Astrocyte of the spinal cord (primary cell): ENCODE data around the gene HNRNPM.
A peak's percentile ranks its signal among the peaks of the same experiment; 100 is the strongest.

Experiments used
- DNase-seq: peaks from one replicate; pipeline ENCODE4 v3.0.0; 2011; ENCODE audit warnings: low read depth, low spot score
- H3K4me3 ChIP-seq: 2 replicates; pipeline ENCODE4 v1.5.1; 2011; ENCODE audit warnings: low read depth, mild to moderate bottlenecking, low read length, moderate library complexity
- CTCF ChIP-seq: IDR thresholded peaks from 2 replicates; pipeline ENCODE4 v1.5.1; 2012; ENCODE audit warnings: low read depth, mild to moderate bottlenecking, low read length, inconsistent platforms
- in situ Hi-C: cut with HindIII; loops from 2 replicates; pipeline ENCODE4 v1.10.0; 2017; ENCODE audit warnings: low sequenced_read_pairs

The HNRNPM gene

GRCh38 chr19:8515317-8515716 lies 70.5 kb downstream of the HNRNPM start:
- H3K4me3 ChIP-seq = no peak overlapping the region

GRCh38 chr19:8517551-8518442 lies 73.0 kb downstream of the HNRNPM start:
- in situ Hi-C loops = no loop called here
- TF ChIP-seq CTCF = no peak
- H3K4me3 ChIP-seq = no peak overlapping the region
- DNase-seq = no peak

More at GRCh38 chr19:8515317-8515716, 70.5 kb downstream of the HNRNPM start:
- no peak for TF ChIP-seq CTCF
- in situ Hi-C loops = no loop called here
- DNase-seq = no peak

GRCh38 chr19:8518536-8518935 lies 73.8 kb downstream of the HNRNPM start:
- H3K4me3 ChIP-seq = no peak overlapping the region
- no peak for TF ChIP-seq CTCF
- in situ Hi-C loops = no loop called here
- DNase-seq = no peak

DNA sequence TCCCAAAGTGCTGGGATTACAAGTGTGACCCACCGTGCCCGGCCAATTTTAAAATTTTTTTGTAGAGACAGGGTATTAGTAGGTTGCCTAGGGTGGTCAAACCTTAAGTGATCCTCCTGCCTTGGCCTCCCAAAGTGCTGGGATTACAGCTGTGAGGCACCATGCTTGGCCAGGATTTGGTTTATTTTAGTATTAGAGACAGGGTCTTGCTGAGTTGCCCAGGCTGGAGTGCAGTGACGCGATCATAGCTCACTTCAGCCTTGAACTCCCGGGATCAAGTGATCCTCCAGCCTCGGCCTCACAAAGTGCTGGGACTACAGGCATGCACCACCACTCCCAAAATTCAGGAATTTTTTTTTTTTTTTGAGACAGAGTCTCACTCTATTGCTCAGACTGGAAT lies 74.6 kb downstream of the HNRNPM start:
- no peak for TF ChIP-seq CTCF
- no peak for DNase-seq

DNA sequence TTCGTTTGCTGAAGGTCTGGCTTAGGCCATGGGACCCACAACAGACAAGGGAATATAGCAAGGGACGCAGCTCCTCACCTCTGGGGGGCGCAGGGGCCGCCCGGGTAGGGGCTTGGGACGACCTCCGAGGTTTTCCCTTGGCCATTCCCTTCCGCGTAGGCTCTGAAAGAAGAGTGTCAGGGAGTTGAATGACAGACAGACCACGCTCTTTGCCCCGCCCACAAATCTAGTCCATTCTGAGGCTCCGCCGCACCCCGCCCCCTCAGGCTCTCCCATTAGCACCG lies 80.6 kb downstream of the HNRNPM start:
- in situ Hi-C loops = no loop called here
- H3K4me3 ChIP-seq = peak overlapping the region; percentile 43
- DNase-seq = no peak
- TF ChIP-seq CTCF = peak; percentile 34

More for the DNA sequence above, 74.6 kb downstream of the HNRNPM start:
- in situ Hi-C loops = no loop called here
- no peak overlapping the region for H3K4me3 ChIP-seq

- TF ChIP-seq CTCF = no peak
- peak overlapping the region; percentile 78 for H3K4me3 ChIP-seq
- peak; percentile 92 for DNase-seq
- in situ Hi-C loops = no loop called here
Measured at GRCh38 chr19:8526345-8527091, 81.7 kb downstream of the HNRNPM start.
